IPS-15b (cell line): ENCODE data around the gene CCDC182.

Experiments used
- H3K27me3 ChIP-seq: one replicate; pipeline ENCODE4 v1.6.1; 2013; ENCODE audit warnings: low read length; ENCODE audit not compliant: control insufficient read depth, insufficient read depth
- H3K36me3 ChIP-seq: one replicate; pipeline ENCODE4 v1.6.1; 2013; ENCODE audit warnings: low read length; ENCODE audit not compliant: control insufficient read depth, insufficient read depth
- H3K4me1 ChIP-seq: one replicate; pipeline ENCODE4 v1.6.1; 2013; ENCODE audit warnings: mild to moderate bottlenecking, low read length; ENCODE audit not compliant: control insufficient read depth, insufficient read depth
- H3K4me3 ChIP-seq: one replicate; pipeline ENCODE4 v1.5.1; 2013; ENCODE audit warnings: low read depth, low read length
- H3K9ac ChIP-seq: one replicate; pipeline ENCODE4 v1.6.1; 2013; ENCODE audit warnings: low read depth, mild to moderate bottlenecking, low read length
- H3K9me3 ChIP-seq: one replicate; pipeline ENCODE4 v1.6.1; 2013; ENCODE audit warnings: mild to moderate bottlenecking, low read length; ENCODE audit not compliant: control insufficient read depth, insufficient read depth

The CCDC182 gene

DNA sequence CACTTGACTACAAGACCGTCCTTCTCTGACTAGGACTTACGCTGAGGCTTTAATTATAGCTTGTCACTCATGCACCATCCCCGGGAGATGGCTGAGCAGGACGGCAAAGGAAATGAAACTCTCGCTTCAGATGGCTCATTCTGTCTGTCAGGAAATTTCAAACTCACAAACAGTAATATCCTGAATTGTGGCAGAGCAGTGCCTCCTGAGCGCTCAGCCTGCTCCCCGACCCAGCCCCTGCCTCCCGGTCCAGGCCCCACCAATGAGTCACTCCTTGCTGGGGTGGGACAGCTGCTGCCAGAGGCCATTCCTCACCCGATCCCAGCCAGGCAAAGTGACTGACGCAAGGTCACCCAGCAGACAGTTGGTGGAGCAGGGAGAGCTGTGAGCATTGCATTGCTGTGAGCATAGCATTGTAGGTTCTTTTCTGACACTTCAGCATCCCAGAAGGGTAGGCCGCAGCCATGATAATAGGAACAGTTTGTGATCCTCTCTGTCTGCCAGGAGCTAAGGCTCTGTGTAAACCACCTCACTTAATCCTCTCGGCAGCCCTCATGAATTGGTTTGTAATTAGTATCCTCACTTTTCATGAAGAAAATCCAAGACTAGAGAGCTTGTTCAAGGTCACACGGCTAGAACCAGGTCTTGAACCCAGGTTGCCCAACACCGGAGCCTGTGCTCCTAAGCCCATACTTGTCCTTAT is 20.9 kb downstream of the CCDC182 start:
- Histone ChIP-seq H3K36me3 (no peaks in the 10 kb centered on the region), H3K4me3 (no peak overlapping the region), H3K9me3 (no peaks in the 10 kb centered on the region), H3K9ac (no peak overlapping the region), H3K27me3 (no peaks in the 10 kb centered on the region), H3K4me1 (no peaks in the 10 kb centered on the region)

DNA sequence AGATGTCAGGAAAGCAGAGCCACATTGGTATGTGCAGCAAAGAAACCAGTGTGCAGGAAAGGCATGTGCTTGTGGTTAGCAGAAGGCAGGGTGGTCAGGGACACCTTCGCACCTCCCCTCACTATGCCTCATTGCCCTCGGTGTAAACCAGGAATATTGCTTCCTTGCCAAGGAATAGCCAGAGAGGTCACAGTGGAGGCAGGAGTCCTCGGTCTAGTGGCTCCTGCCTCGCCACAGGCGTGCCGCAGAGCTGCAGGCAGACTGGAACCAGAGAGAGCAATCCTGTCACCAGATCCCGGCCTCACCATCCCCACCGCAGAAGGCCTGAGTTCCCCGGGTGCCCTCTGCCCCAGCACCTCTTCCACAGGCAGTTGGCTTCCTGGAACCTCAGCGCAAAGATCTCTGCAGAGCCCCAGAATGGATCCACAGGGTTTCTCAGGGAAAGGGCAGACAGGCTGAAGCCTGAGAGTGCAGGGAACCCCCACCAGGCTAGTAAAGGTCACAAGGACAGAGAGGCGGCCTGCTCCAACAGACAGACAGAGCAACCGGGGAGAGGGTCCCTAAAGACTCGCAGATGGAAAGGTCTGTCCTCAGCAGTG is 21.6 kb downstream of the CCDC182 start:
- no peaks in the 10 kb centered on the region for H3K9me3 ChIP-seq
- no peaks in the 10 kb centered on the region for H3K27me3 ChIP-seq
- H3K36me3 ChIP-seq = no peaks in the 10 kb centered on the region
- H3K4me3 ChIP-seq = no peak overlapping the region
- no peak overlapping the region for H3K9ac ChIP-seq
- no peaks in the 10 kb centered on the region for H3K4me1 ChIP-seq

GRCh38 chr17:57722704-57723043 is 22.4 kb downstream of the CCDC182 start:
- no peak overlapping the region for H3K4me3 ChIP-seq
- H3K4me1 ChIP-seq = no peaks in the 10 kb centered on the region
- no peaks in the 10 kb centered on the region for H3K9me3 ChIP-seq
- H3K36me3 ChIP-seq = no peaks in the 10 kb centered on the region
- no peak overlapping the region for H3K9ac ChIP-seq
- H3K27me3 ChIP-seq = no peaks in the 10 kb centered on the region

DNA sequence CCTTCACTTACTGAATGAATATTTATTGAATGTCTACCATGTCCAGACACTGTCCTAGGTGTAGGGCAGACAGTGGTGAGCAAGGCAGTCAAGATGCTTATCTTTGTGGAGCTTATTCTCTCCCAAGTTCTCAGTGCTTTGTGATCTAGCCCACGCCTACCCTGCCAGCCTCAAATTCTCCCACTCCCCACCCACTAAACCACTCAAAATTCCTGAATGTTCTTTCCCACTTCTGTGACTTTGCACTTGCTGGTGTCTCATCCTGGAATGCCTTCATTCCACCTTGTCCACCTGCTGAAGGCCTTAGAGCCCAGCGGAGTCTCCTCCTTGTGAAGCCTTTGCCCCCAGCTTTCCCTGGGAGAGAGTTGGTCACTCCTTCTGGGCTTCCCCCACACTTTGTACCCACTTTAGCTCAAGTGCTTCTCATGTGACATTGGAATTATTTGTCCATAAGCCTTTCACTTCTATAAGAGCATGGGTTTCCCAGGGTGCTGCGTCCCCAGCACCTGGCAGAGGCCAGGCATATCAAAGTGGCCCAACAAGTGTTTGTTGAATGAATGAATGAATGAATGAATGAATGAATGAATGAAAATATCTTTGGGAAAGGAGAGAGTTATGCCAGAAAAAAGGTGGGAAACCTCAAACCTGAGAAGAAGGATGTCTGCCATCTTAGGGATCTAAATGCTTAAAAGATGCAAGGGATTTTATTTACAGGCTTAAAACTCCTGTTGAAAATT is 23.0 kb downstream of the CCDC182 start:
- Histone ChIP-seq H3K9ac (no peak overlapping the region), H3K27me3 (no peaks in the 10 kb centered on the region), H3K4me1 (no peaks in the 10 kb centered on the region), H3K9me3 (no peaks in the 10 kb centered on the region), H3K4me3 (no peak overlapping the region), H3K36me3 (no peaks in the 10 kb centered on the region)

- Histone ChIP-seq H3K4me3 (no peak overlapping the region), H3K9ac (no peak overlapping the region), H3K4me1 (no peaks in the 10 kb centered on the region), H3K36me3 (no peaks in the 10 kb centered on the region), H3K27me3 (no peaks in the 10 kb centered on the region), H3K9me3 (no peaks in the 10 kb centered on the region)
These were observed 24.6 kb downstream of the CCDC182 start for GRCh38 chr17:57720386-57721035.

DNA sequence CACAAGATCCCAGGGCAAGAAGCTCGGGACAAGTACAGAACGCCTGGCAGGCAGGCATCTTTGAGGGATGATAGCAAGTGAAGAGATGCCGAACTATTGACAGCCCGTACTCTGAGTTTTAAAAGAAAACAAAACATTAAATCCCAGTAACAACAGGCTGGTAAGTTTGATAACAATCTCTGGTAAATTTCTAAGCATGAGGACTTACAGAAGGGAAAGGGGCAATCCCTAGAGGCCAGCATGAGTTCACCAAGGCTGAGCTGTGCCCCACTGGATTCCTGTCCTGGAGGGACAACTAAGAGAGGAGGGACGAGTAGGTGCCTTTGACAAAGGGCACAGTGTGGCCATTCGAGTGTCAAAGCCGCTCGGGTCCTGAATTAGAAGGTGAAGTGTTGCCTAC is 26.2 kb downstream of the CCDC182 start:
- Histone ChIP-seq H3K27me3 (no peaks in the 10 kb centered on the region), H3K4me3 (no peak overlapping the region), H3K9ac (no peak overlapping the region), H3K36me3 (no peaks in the 10 kb centered on the region), H3K4me1 (no peaks in the 10 kb centered on the region), H3K9me3 (no peaks in the 10 kb centered on the region)

- Histone ChIP-seq H3K9ac (no peak overlapping the region), H3K4me3 (no peak overlapping the region), H3K36me3 (no peaks in the 10 kb centered on the region), H3K4me1 (no peaks in the 10 kb centered on the region), H3K9me3 (no peaks in the 10 kb centered on the region), H3K27me3 (no peaks in the 10 kb centered on the region)
These were observed 29.1 kb downstream of the CCDC182 start for GRCh38 chr17:57715981-57716380.

DNA sequence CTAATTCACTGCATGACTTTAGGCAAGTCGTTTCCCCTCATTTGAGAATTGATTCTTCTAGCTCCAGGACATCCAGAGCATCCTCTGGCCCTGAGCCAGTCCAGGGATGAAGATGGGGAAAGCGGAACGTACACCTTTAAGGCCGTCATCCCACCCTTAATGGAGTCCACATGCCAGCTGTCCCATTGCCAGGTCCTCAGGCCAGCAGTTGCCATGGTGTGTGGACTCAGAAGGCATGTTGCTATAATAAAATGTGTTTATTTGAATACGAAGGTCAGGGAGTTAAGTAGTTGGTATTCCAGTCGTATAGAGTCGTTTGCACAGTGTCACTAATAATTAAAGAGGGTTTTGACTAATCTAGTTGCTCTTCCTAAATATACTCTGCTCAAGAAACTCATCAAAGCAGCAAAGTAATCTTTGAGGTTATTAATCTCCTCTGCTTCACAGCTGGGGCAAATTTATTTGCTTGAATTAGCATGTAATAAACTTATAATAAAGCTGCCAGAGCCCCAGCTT is 30.4 kb downstream of the CCDC182 start:
- H3K4me3 ChIP-seq = no peak overlapping the region
- no peaks in the 10 kb centered on the region for H3K27me3 ChIP-seq
- H3K9me3 ChIP-seq = no peaks in the 10 kb centered on the region
- no peaks in the 10 kb centered on the region for H3K4me1 ChIP-seq
- no peak overlapping the region for H3K9ac ChIP-seq
- H3K36me3 ChIP-seq = no peaks in the 10 kb centered on the region

- Histone ChIP-seq H3K9me3 (no peaks in the 10 kb centered on the region), H3K4me1 (peaks cover 2% of the 10 kb centered on the region), H3K36me3 (no peaks in the 10 kb centered on the region), H3K27me3 (no peaks in the 10 kb centered on the region), H3K4me3 (no peak overlapping the region), H3K9ac (no peak overlapping the region)
These were observed 32.0 kb downstream of the CCDC182 start for GRCh38 chr17:57713140-57713539.

GRCh38 chr17:57708410-57708809 is 36.7 kb downstream of the CCDC182 start:
- H3K9ac ChIP-seq = no peak overlapping the region

GRCh38 chr17:57707892-57708291 is 37.2 kb downstream of the CCDC182 start:
- Histone ChIP-seq H3K4me1 (peaks cover 4% of the 10 kb centered on the region), H3K36me3 (no peaks in the 10 kb centered on the region), H3K9ac (no peak overlapping the region), H3K4me3 (peak overlapping the region; percentile 12), H3K27me3 (peaks cover 2% of the 10 kb centered on the region), H3K9me3 (no peaks in the 10 kb centered on the region)

More at GRCh38 chr17:57708410-57708809, 36.7 kb downstream of the CCDC182 start:
- Histone ChIP-seq H3K36me3 (no peaks in the 10 kb centered on the region), H3K27me3 (peaks cover 2% of the 10 kb centered on the region), H3K9me3 (no peaks in the 10 kb centered on the region), H3K4me1 (peaks cover 4% of the 10 kb centered on the region), H3K4me3 (peak overlapping the region; percentile 12)
